Bladder microvascular endothelial cell (primary cell): ENCODE data around the gene CHI3L1. TPM values are rescaled to one million over a fixed set of nuclear protein-coding genes. Genes with fewer than 3 reads are reported as not detected.

Experiments used
- total RNA-seq: library from RNA; depleted of rRNA; stranded (reverse); fragments of >200 nt; gene quantifications from 2 replicates; pipeline ENCODE4 v1.2.3, GENCODE V29; 2014

Gene CHI3L1
- not detected in 2 replicates for total RNA-seq

GRCh38 chr1:203186446-203187303, at the start of gene CHI3L1:
Gene CHI3L1 (minus strand): TSS chr1:203186704. CDS start chr1:203186623, 81 bp downstream.

GRCh38 chr1:203229471-203230135, 43.1 kb upstream of the CHI3L1 start, which contains the start of gene CHIT1:
Gene CHIT1 (minus strand): TSS chr1:203229673. CDS start chr1:203229636, 37 bp downstream.

GRCh38 chr1:203175237-203175826, 11.2 kb downstream of the CHI3L1 start, which contains the start of gene MYBPH:
Gene MYBPH (minus strand): TSS chr1:203175826. CDS start chr1:203175755, 71 bp downstream.

Other genes with a start within 250 kb of the CHI3L1 start
- gene ADIPOR1, start 228.4 kb downstream of the CHI3L1 start, total RNA-seq, result 77.7 and 180 TPM in 2 replicates
- gene CYB5R1, start 219.4 kb downstream of the CHI3L1 start, total RNA-seq, result 23.3 and 43.7 TPM in 2 replicates
- gene TMEM183A, start 179.3 kb downstream of the CHI3L1 start, total RNA-seq, result 72.5 and 90.2 TPM in 2 replicates
- under 0.01 and 0.25 TPM in 2 replicates for gene PPFIA4, start 160.2 kb downstream of the CHI3L1 start, total RNA-seq
- not detected in 2 replicates for gene MYOG, start 100.7 kb downstream of the CHI3L1 start, total RNA-seq
- gene ADORA1, start 59.0 kb downstream of the CHI3L1 start, total RNA-seq, result not detected in 2 replicates
- not detected in 2 replicates for gene MYBPH, start 10.9 kb downstream of the CHI3L1 start, total RNA-seq
- not detected in 2 replicates for gene CHIT1, start 43.0 kb upstream of the CHI3L1 start, total RNA-seq
- 30.3 and 40.7 TPM in 2 replicates for gene BTG2, start 118.8 kb upstream of the CHI3L1 start, total RNA-seq
- 0.65 and 21.8 TPM in 2 replicates for gene FMOD, start 164.4 kb upstream of the CHI3L1 start, total RNA-seq